HL-60 (cell line): Measurements from ENCODE around the gene DPEP3.

Experiments used
- GABPA ChIP-seq: IDR thresholded peaks from 2 replicates; pipeline ENCODE4 v1.6.1; 2012; ENCODE audit warnings: low read depth
- POLR2AphosphoS5 ChIP-seq: IDR thresholded peaks from 2 replicates; pipeline ENCODE4 v1.6.1; 2012; ENCODE audit warnings: low read depth
- TF ChIP-seq, protein P1 (sequence below): IDR thresholded peaks from one replicate; pipeline ENCODE4 v1.5.1; 2011; ENCODE audit warnings: low read length, control low read depth, inconsistent platforms; ENCODE audit not compliant: insufficient read depth
- TF ChIP-seq, protein P2 (sequence below): IDR thresholded peaks from 2 replicates; pipeline ENCODE4 v1.6.1; 2012; ENCODE audit warnings: low read depth; ENCODE audit not compliant: insufficient replicate concordance

DNA sequence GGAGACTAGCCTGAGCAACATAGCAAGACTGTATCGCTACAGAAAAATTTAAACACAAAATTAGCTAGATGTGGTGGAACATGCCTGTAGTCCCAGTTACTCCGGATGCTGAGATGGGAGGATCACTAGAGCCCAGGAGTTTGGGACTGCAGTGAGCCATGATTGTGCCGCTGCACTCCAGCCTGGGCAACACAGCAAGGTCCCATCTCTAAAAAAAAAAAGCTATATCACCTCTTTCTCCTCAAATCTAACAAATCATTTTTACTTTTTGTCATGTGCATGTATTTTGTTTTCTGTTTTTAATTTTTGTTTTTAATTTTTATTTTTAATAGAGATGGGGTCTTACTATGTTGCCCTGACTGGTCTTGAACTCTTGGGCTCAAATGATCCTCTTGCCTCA lies 48.7 kb upstream of the DPEP3 start:
- TF ChIP-seq POLR2AphosphoS5 = no peak
- TF ChIP-seq, protein P1, sequence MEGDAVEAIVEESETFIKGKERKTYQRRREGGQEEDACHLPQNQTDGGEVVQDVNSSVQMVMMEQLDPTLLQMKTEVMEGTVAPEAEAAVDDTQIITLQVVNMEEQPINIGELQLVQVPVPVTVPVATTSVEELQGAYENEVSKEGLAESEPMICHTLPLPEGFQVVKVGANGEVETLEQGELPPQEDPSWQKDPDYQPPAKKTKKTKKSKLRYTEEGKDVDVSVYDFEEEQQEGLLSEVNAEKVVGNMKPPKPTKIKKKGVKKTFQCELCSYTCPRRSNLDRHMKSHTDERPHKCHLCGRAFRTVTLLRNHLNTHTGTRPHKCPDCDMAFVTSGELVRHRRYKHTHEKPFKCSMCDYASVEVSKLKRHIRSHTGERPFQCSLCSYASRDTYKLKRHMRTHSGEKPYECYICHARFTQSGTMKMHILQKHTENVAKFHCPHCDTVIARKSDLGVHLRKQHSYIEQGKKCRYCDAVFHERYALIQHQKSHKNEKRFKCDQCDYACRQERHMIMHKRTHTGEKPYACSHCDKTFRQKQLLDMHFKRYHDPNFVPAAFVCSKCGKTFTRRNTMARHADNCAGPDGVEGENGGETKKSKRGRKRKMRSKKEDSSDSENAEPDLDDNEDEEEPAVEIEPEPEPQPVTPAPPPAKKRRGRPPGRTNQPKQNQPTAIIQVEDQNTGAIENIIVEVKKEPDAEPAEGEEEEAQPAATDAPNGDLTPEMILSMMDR = no peak
- TF ChIP-seq, protein P2, sequence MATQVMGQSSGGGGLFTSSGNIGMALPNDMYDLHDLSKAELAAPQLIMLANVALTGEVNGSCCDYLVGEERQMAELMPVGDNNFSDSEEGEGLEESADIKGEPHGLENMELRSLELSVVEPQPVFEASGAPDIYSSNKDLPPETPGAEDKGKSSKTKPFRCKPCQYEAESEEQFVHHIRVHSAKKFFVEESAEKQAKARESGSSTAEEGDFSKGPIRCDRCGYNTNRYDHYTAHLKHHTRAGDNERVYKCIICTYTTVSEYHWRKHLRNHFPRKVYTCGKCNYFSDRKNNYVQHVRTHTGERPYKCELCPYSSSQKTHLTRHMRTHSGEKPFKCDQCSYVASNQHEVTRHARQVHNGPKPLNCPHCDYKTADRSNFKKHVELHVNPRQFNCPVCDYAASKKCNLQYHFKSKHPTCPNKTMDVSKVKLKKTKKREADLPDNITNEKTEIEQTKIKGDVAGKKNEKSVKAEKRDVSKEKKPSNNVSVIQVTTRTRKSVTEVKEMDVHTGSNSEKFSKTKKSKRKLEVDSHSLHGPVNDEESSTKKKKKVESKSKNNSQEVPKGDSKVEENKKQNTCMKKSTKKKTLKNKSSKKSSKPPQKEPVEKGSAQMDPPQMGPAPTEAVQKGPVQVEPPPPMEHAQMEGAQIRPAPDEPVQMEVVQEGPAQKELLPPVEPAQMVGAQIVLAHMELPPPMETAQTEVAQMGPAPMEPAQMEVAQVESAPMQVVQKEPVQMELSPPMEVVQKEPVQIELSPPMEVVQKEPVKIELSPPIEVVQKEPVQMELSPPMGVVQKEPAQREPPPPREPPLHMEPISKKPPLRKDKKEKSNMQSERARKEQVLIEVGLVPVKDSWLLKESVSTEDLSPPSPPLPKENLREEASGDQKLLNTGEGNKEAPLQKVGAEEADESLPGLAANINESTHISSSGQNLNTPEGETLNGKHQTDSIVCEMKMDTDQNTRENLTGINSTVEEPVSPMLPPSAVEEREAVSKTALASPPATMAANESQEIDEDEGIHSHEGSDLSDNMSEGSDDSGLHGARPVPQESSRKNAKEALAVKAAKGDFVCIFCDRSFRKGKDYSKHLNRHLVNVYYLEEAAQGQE = no peak
- TF ChIP-seq GABPA = no peak
